HG02571 (cell line): Measurements from ENCODE around the gene APIP.

Experiments
- ATAC-seq: cut with Tn5 transposase; IDR thresholded peaks from one replicate; pipeline ENCODE4 v1.9.1; 2021; ENCODE audit warnings: mild to moderate bottlenecking, moderate library complexity; ENCODE audit not compliant: unreplicated experiment

Gene APIP

DNA sequence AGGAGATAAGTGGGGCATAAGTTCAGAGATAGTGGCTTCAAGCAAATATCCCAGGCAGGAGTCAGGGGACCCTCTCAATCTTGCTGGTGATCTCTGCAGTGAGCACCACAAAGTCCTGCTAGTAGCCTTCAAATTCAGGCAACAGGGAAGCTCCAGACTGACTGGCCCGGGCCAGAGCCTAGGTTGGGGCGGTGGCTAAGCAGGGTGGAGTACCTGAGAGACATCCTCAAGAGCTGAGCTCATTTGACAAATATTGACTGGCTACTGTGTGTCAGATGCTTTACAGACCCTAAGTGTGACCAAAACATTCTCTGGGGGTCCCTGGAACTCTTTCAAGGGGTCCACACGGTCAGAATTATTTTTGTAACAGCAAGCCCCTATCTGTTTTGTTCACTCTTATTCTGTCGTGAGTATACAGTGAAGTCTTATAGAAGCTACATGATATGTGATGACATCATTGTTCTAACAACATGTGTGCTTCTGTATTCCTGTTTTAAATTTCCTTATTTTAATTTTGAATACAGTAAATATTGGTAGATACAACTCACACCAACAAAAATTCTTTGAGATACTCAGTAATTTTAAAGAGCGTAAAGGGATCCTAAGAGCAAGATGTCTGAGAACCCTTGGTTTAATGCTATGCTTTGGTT, 71.6 kb downstream of the APIP start:
- no peak for ATAC-seq

DNA sequence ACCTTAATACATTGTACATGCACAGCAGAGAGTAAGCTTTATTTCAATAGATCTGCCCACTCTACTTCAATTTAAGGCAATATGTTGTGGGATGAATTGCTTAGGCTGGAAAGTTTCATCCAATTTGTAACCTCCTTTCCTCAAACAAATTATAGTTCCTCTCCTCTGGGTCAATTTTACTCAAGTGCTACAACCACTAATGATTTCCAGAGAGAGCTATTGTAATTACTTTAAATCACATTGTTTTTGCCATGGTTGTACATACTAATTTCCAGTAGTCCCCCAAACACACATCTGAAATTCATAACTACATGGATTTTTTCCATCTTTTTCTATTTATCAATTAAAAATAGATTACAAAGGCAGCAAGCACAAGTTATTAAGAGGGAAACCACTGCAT, 72.9 kb downstream of the APIP start:
- ATAC-seq = no peak

DNA sequence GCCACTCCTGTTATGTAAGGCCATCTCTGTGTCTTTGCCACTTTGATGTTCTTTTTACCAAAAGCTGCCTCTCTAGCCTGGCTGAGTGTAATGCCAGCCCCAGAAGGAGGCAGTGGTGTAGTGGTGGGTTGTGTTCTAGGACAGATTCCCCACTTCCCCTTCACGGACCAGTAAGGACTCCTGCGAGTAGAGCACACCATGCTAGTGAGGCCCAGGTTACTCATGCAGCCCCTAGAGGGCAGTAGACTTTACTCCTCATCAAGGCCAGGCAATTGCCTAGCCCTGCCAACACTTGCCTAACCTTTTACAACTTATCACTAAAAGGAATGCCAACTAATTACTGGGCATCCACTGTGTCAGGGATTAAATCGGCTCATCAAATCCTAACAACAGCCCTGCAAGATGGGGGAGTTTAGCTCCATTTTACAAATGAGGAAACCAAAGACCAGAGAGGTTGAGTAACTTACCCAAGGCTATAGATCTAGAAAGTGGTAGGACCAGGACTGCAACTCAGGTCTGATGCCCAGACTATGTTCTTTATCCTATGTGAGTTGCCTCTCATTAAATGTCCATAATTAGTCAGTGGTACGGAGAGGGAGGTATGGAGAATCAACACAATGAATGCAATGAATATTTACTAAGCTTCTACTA, 75.3 kb downstream of the APIP start:
- peak; percentile 80 for ATAC-seq

DNA sequence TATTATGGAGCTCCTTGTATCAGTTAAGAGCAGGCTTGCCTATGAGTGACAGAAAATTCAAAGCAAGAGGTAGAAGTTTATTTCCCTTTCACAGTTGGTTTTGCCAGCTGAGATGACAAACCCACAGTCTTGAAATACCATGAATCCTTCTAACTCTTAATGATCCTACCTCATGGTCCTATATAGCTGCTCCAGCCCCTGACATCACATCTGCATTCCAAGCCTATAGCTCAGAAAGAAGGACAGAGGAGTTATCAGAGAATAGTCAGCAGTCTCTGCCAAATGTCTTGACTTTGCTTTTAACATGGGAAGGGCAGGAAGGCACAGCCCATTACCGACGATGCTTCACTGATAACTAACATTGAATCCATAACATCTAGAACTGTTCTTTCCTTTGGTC, 76.2 kb downstream of the APIP start:
- no peak for ATAC-seq

DNA sequence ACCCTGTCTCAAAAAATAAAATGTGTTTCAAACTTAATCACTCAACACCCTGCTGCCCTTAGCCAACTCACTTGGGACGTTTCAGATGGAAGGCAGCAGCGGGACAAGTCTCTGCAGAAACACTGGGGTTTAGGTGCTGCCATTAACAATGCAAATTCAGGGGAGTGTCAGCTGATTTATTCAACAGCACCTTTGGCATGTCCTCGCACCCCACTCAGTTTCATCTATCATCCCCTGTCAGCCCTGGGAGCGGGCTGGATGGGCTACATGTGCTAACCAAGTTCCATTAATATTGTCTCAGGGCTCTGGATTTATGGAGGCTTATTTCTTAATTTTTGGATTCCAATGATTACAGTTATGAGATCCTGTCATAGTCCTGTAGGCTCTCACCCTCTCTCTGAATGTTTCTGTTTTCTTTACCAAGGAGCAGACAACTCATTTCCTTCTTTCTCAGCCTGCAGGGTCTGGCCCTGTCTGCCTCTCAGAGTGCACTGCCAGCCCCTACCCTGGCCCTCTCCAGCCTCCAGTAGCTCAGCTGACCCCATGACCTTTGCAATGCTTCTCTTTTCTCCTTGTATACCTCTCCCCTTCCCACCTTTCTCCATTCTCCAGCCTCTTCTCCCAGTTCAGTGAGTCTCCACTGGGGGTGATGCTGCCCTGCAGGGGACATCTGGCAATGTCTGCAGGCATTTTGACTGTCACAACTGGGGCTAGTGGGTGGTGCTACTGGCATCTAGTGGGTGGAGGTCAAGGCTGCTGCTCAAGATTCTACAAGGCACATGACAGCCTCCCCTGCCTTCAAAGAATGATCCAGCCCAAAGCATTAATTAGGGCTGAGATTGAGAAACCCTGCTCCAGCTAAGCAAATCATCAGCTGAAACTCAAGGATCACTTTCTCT, 79.0 kb downstream of the APIP start:
- ATAC-seq = no peak

DNA sequence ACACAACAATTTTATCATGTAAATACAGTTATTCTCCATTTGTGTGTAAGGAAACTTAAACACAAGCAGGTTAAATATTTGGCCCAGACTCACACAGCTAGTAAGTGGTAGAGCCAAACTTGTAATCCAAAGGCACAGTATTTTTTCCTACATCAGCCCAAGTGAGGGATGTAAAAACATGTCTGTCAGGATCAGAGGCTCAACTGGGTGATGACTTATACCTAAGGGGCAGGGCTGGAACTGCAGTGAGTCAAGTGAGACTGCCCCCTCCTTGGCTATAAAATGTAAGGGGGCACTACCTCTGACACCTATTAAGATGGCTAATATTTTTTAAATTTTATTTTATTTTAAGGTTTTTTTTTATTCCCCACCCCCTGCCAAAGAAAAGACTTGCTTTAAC, 82.6 kb downstream of the APIP start:
- ATAC-seq = no peak
